HepG2 (cell line): ENCODE data around the gene LBX2. TPM values are rescaled to one million over a fixed set of nuclear protein-coding genes. Genes with fewer than 3 reads are reported as not detected.
A peak's percentile ranks its signal among the peaks of the same experiment; 100 is the strongest.

ENCODE experiments used
- FOXA1 ChIP-seq, 2 experiments: fragments of 450-650 bp in 1 of 2; sonication (generic) in 1 of 2; formaldehyde crosslinking in 1 of 2; IDR thresholded peaks; 2 replicates each; pipeline versions ENCODE4 v1.4.0 to v1.6.1; 2016 to 2020; ENCODE audit warnings: missing genetic modification reagents in 1 of 2
- HIVEP1 ChIP-seq: sonication (generic); formaldehyde crosslinking; IDR thresholded peaks from 2 replicates; pipeline ENCODE4 v1.4.0; 2020; ENCODE audit warnings: mild to moderate bottlenecking, missing genetic modification reagents
- HNRNPUL1 ChIP-seq: fragments of 200-400 bp; formaldehyde crosslinking; IDR thresholded peaks from 2 replicates; pipeline ENCODE4 v1.6.1; 2017; ENCODE audit warnings: low read depth, mild to moderate bottlenecking, low read length, moderate library complexity
- KAT8 ChIP-seq: IDR thresholded peaks from 2 replicates; pipeline ENCODE4 v1.6.1; 2016; ENCODE audit warnings: missing genetic modification reagents, missing compliant biosample characterization
- KLF15 ChIP-seq: sonication (generic); formaldehyde crosslinking; IDR thresholded peaks from 2 replicates; pipeline ENCODE4 v1.8.1; 2023; ENCODE audit warnings: borderline replicate concordance, mild to moderate bottlenecking, inconsistent platforms, missing genetic modification reagents, mixed read lengths
- NFIB ChIP-seq: sonication (generic); formaldehyde crosslinking; IDR thresholded peaks from 2 replicates; pipeline ENCODE4 v1.9.0; 2021; ENCODE audit warnings: missing genetic modification reagents, mild to moderate bottlenecking, borderline replicate concordance
- RBFOX2 ChIP-seq: fragments of 200-400 bp; formaldehyde crosslinking; IDR thresholded peaks from 2 replicates; pipeline ENCODE4 v1.6.1; 2017; ENCODE audit warnings: low read depth, mild to moderate bottlenecking, low read length
- SYNCRIP ChIP-seq: fragments of 200-400 bp; formaldehyde crosslinking; IDR thresholded peaks from 2 replicates; pipeline ENCODE4 v1.6.1; 2018; ENCODE audit warnings: mild to moderate bottlenecking, low read depth, low read length; ENCODE audit not compliant: insufficient read depth
- ZBTB42 ChIP-seq: sonication (generic); formaldehyde crosslinking; IDR thresholded peaks from 2 replicates; pipeline ENCODE4 v1.5.0; 2020; ENCODE audit warnings: mild to moderate bottlenecking, missing genetic modification reagents
- ZFP36L2 ChIP-seq: sonication (generic); formaldehyde crosslinking; IDR thresholded peaks from 2 replicates; pipeline ENCODE4 v1.4.0; 2020; ENCODE audit warnings: missing genetic modification reagents
- ZMYM4 ChIP-seq: sonication (generic); formaldehyde crosslinking; IDR thresholded peaks from 2 replicates; pipeline ENCODE4 v1.8.1; 2023; ENCODE audit warnings: mild to moderate bottlenecking, missing genetic modification reagents
- ZNF121 ChIP-seq: sonication (generic); formaldehyde crosslinking; IDR thresholded peaks from 2 replicates; pipeline ENCODE4 v1.5.0; 2020; ENCODE audit warnings: mild to moderate bottlenecking, missing genetic modification reagents
- ZNF609 ChIP-seq: sonication (generic); formaldehyde crosslinking; IDR thresholded peaks from 2 replicates; pipeline ENCODE4 v1.4.0; 2020; ENCODE audit warnings: mild to moderate bottlenecking, missing genetic modification reagents, borderline replicate concordance
- ZNF691 ChIP-seq: sonication (generic); formaldehyde crosslinking; IDR thresholded peaks from 2 replicates; pipeline ENCODE4 v1.4.0; 2020; ENCODE audit warnings: missing genetic modification reagents, low read depth, mild to moderate bottlenecking, borderline replicate concordance
- ZNF776 ChIP-seq: sonication (generic); formaldehyde crosslinking; IDR thresholded peaks from 2 replicates; pipeline ENCODE4 v1.4.0; 2020; ENCODE audit warnings: mild to moderate bottlenecking, missing genetic modification reagents
- ZSCAN30 ChIP-seq: sonication (generic); formaldehyde crosslinking; IDR thresholded peaks from 2 replicates; pipeline ENCODE4 v1.5.0; 2020; ENCODE audit warnings: mild to moderate bottlenecking, missing genetic modification reagents
- polyA plus RNA-seq, 8 experiments: library from polyadenylated mRNA; depleted of rRNA in 3 of 8; stranded (reverse) in 7 of 8; unstranded in 1 of 8; fragments of >200 nt; fragmentation: Illumina TruSeq in 4 of 8; extraction: Trizol in 4 of 8; gene quantifications; 2 replicates each; pipeline versions ENCODE4 v1.2.1 to v1.2.3, GENCODE V29; 2011 to 2016; ENCODE audit warnings: low read depth in 4 of 8, missing spikeins in 1 of 8, mixed read lengths in 1 of 8; ENCODE audit not compliant: insufficient read depth in 1 of 8
- total RNA-seq, 5 experiments: library from RNA; depleted of rRNA; stranded (reverse); fragments of >200 nt; fragmentation: Illumina TruSeq; extraction: Trizol; gene quantifications; 2 replicates each; pipeline ENCODE4 v1.2.3, GENCODE V29; 2016; ENCODE audit warnings: low read depth in 1 of 5
- TF ChIP-seq, protein P1 (sequence below): sonication (generic); formaldehyde crosslinking; IDR thresholded peaks from 2 replicates; pipeline ENCODE4 v1.4.0; 2020; ENCODE audit warnings: mild to moderate bottlenecking, missing genetic modification reagents
- TF ChIP-seq, protein P2 (sequence below): sonication (generic); formaldehyde crosslinking; IDR thresholded peaks from 2 replicates; pipeline ENCODE4 v1.5.1; 2020; ENCODE audit warnings: mild to moderate bottlenecking, missing genetic modification reagents, moderate library complexity

The LBX2 gene
- total and polyA plus RNA-seq, 2 of the 13 experiments (the other 11 are each of a cell fraction or from before 2014, with no cell fraction given) = 6.4 to 8.1 TPM

GRCh38 chr2:74461187-74462053 lies 38.0 kb downstream of the LBX2 start (continued):
- TF ChIP-seq ZFP36L2 (CRISPR knock-in tag) (no peak), HIVEP1 (CRISPR knock-in tag) (peak; percentile 32; the same call in 1 of the 2 replicates), ZMYM4 (CRISPR knock-in tag) (no peak), HNRNPUL1 (no peak), RBFOX2 (peak; percentile 74), ZNF776 (peak; percentile 40; the same call in 1 of the 2 replicates), NFIB (CRISPR knock-in tag) (no peak), ZSCAN30 (CRISPR knock-in tag) (no peak), FOXA1 (IDR thresholded peaks at IDR 0.05) (no peak), FOXA1 (CRISPR knock-in tag; IDR thresholded peaks at IDR 0.05) (peak; percentile 71), KAT8 (no peak), ZNF121 (CRISPR knock-in tag) (no peak), KLF15 (peak; percentile 72), ZBTB42 (no peak), SYNCRIP (no peak), ZNF691 (CRISPR knock-in tag) (no peak), ZNF609 (CRISPR knock-in tag) (no peak)
- TF ChIP-seq, protein P1, sequence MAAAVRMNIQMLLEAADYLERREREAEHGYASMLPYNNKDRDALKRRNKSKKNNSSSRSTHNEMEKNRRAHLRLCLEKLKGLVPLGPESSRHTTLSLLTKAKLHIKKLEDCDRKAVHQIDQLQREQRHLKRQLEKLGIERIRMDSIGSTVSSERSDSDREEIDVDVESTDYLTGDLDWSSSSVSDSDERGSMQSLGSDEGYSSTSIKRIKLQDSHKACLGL (CRISPR knock-in tag) = no peak
- TF ChIP-seq, protein P2, sequence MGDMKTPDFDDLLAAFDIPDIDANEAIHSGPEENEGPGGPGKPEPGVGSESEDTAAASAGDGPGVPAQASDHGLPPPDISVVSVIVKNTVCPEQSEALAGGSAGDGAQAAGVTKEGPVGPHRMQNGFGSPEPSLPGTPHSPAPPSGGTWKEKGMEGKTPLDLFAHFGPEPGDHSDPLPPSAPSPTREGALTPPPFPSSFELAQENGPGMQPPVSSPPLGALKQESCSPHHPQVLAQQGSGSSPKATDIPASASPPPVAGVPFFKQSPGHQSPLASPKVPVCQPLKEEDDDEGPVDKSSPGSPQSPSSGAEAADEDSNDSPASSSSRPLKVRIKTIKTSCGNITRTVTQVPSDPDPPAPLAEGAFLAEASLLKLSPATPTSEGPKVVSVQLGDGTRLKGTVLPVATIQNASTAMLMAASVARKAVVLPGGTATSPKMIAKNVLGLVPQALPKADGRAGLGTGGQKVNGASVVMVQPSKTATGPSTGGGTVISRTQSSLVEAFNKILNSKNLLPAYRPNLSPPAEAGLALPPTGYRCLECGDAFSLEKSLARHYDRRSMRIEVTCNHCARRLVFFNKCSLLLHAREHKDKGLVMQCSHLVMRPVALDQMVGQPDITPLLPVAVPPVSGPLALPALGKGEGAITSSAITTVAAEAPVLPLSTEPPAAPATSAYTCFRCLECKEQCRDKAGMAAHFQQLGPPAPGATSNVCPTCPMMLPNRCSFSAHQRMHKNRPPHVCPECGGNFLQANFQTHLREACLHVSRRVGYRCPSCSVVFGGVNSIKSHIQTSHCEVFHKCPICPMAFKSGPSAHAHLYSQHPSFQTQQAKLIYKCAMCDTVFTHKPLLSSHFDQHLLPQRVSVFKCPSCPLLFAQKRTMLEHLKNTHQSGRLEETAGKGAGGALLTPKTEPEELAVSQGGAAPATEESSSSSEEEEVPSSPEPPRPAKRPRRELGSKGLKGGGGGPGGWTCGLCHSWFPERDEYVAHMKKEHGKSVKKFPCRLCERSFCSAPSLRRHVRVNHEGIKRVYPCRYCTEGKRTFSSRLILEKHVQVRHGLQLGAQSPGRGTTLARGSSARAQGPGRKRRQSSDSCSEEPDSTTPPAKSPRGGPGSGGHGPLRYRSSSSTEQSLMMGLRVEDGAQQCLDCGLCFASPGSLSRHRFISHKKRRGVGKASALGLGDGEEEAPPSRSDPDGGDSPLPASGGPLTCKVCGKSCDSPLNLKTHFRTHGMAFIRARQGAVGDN = peak; percentile 40; the same call in 1 of the 2 replicates
